ENCODE results near the gene PRRG2.

- TF ChIP-seq POLR2A (IDR thresholded peaks at IDR 0.05; ENCODE audit: low read length) (no peak), GATA1 (IDR thresholded peaks at IDR 0.05; ENCODE audit: low read depth, low read length) (no peak)
These were observed 14.8 kb downstream of the PRRG2 start for GRCh38 chr19:49595819-49596404.
